ENCODE data around the gene SGCA.

- TF ChIP-seq, protein P1, sequence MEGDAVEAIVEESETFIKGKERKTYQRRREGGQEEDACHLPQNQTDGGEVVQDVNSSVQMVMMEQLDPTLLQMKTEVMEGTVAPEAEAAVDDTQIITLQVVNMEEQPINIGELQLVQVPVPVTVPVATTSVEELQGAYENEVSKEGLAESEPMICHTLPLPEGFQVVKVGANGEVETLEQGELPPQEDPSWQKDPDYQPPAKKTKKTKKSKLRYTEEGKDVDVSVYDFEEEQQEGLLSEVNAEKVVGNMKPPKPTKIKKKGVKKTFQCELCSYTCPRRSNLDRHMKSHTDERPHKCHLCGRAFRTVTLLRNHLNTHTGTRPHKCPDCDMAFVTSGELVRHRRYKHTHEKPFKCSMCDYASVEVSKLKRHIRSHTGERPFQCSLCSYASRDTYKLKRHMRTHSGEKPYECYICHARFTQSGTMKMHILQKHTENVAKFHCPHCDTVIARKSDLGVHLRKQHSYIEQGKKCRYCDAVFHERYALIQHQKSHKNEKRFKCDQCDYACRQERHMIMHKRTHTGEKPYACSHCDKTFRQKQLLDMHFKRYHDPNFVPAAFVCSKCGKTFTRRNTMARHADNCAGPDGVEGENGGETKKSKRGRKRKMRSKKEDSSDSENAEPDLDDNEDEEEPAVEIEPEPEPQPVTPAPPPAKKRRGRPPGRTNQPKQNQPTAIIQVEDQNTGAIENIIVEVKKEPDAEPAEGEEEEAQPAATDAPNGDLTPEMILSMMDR (IDR thresholded peaks at IDR 0.05) = no peak
- TF ChIP-seq POLR2A (IDR thresholded peaks at IDR 0.05) = no peak
Observed at GRCh38 chr17:50166518-50167181, 845 bp downstream of the SGCA start.

All from esophagus squamous epithelium (tissue), 4 donors.